Keratinocyte (primary cell): ENCODE results near the gene GAREM1.

Source experiments
- CTCF ChIP-seq, 3 experiments: IDR thresholded peaks in 1 of 3; conservative IDR thresholded peaks in 1 of 3; optimal IDR thresholded peaks in 1 of 3; 2 replicates in 2 of 3; 3 replicates in 1 of 3; pipeline versions ENCODE3 to v1.5.1; 2011; ENCODE audit warnings: low read length in 3 of 3, mild to moderate bottlenecking in 3 of 3, moderate library complexity in 2 of 3, control low read depth in 1 of 3, inconsistent platforms in 1 of 3; ENCODE audit not compliant: insufficient read depth in 2 of 3; ENCODE audit errors: extremely low read depth in 1 of 3
- EZH2 ChIP-seq: IDR thresholded peaks from one replicate; pipeline ENCODE4 v1.6.1; 2012; ENCODE audit warnings: inconsistent platforms, mild to moderate bottlenecking, low read length, moderate library complexity

DNA sequence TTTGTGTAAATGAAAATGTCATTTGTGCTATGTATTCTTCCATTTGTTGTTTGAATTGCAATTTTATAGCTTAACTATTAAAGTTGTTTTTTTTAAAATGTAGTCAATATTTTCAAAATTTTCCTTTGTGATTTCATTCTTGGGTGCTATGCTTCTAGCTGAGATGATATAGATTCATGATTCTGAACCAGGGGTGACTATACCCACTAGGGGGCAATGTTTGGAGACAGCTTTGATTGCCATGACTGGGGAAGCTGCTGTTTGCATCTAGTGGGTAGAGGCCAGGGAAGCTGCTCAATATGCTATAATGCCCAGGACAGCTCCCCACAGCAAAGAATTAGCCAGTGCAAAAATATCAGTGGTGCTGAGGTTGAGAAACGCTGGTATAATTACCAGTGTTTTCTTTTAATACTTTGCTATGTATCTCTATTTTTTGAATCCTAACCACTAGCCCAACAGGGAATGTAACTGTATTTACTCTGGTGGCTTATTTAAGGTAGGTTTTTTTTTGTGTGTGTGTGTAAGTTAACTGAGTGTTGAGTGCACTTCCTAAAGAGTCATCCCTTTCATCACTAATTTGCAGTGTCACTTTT lies 181.1 kb downstream of the GAREM1 start:
- TF ChIP-seq CTCF (optimal IDR thresholded peaks at IDR 0.05 in 1 of 3, IDR thresholded peaks at IDR 0.05 in 1 of 3, conservative IDR thresholded peaks at IDR 0.05 in 1 of 3; ENCODE audit: extremely low read depth in 1 of 3, insufficient read depth in 2 of 3, low read length in 3 of 3) (peak; percentile 59 to 74 (median 69)), EZH2 (no peak)
